Upper lobe of left lung (tissue), 6 donors: Measurements from ENCODE around the gene GNG7. TPM values are rescaled to one million over a fixed set of nuclear protein-coding genes. Genes with fewer than 3 reads are reported as not detected.
"Not testable (repeated sequence)": the region's sequence is repeated elsewhere in the genome, so short reads cannot be mapped to it uniquely, and the experiment has no call there.

Experiments used
- ATAC-seq, 2 donors: fragments of 200-7000 bp; cut with Tn5 transposase; one replicate each; pipeline ENCODE4 v1.9.1; 2022; ENCODE audit warnings: mild to moderate bottlenecking in 2 of 2, moderate library complexity in 2 of 2; ENCODE audit not compliant: low FRiP score in 2 of 2
- DNase-seq, 2 donors: peaks; one replicate each; pipeline ENCODE4 v3.0.0-alpha.2; 2019 to 2020
- H3K27ac ChIP-seq, 4 donors: fragments of 200-600 bp; sonication (generic); one replicate each; pipeline ENCODE4 v1.5.1; 2016 to 2019
- H3K27me3 ChIP-seq, 4 donors: fragments of 200-600 bp; sonication (generic); one replicate each; pipeline ENCODE4 v1.5.1; 2017 to 2019
- H3K36me3 ChIP-seq, 4 donors: fragments of 200-600 bp; sonication (generic); one replicate each; pipeline ENCODE4 v1.5.1; 2016 to 2019
- H3K4me1 ChIP-seq, 4 donors: fragments of 200-600 bp; sonication (generic); one replicate each; pipeline ENCODE4 v1.5.1; 2018 to 2019
- H3K4me3 ChIP-seq, 4 donors: fragments of 200-600 bp; sonication (generic); one replicate each; pipeline ENCODE4 v1.5.1; 2017 to 2019; ENCODE audit warnings: mild to moderate bottlenecking in 2 of 4, moderate library complexity in 1 of 4
- H3K9me3 ChIP-seq, 4 donors: fragments of 200-600 bp; sonication (generic); one replicate each; pipeline ENCODE4 v1.5.1; 2018 to 2019
- CTCF ChIP-seq, 6 experiments: fragments of 450-650 bp in 4 of 6; fragments of 200-600 bp in 2 of 6; sonication (generic) in 2 of 6; IDR thresholded peaks; one replicate each; pipeline ENCODE4 v1.5.1; 2016 to 2019; ENCODE audit warnings: antibody characterized with exemption in 6 of 6
- EP300 ChIP-seq, 4 donors: sonication (generic); formaldehyde crosslinking; IDR thresholded peaks; one replicate each; pipeline ENCODE4 v1.5.1; 2017; ENCODE audit warnings: antibody characterized with exemption in 4 of 4, control low read depth in 2 of 4
- POLR2A ChIP-seq, 4 donors: fragments of 450-650 bp; IDR thresholded peaks; one replicate each; pipeline ENCODE4 v1.5.1; 2016 to 2017; ENCODE audit warnings: antibody characterized with exemption in 4 of 4, mild to moderate bottlenecking in 2 of 4
- POLR2AphosphoS5 ChIP-seq, 2 donors: sonication (generic); formaldehyde crosslinking; IDR thresholded peaks; one replicate each; pipeline ENCODE4 v1.5.1; 2017; ENCODE audit warnings: antibody characterized with exemption in 2 of 2
- WGBS, 2 donors: methylation state at CpG; one replicate each; pipeline ENCODE4 v1.1.5; 2017 to 2018; 5-methylcytosine and 5-hydroxymethylcytosine counted together
- total RNA-seq, 6 donors: library from RNA; depleted of rRNA in 4 of 6; stranded (reverse); fragments of >200 nt in 4 of 6; gene quantifications; one replicate each; pipeline versions ENCODE4 v1.1.0 to v1.2.1, GENCODE V29; 2016 to 2021
- donor health status: DM: no; HTN: no; CAD: no; lungs with moderate emphysema.
- donor health status: DM: no; HTN: yes; CAD: no; lungs with severe emphysema.

The GNG7 gene
- total RNA-seq, 6 donors from 2014 or later, result 3.5 to 7.7 (median 7.1) TPM

GRCh38 chr19:2623798-2624197 lies 78.7 kb downstream of the GNG7 start:
- Histone ChIP-seq H3K27me3 (no peaks in the 10 kb centered on the region), H3K9me3 (no peaks in the 10 kb centered on the region), H3K4me3 (no peak overlapping the region), H3K36me3 (no peaks in the 10 kb centered on the region), H3K27ac (peak overlapping the region; percentile 72 to 99 (median 86)), H3K4me1 (peaks cover 32 to 80% (median 59%) of the 10 kb centered on the region in 4 donors)
- TF ChIP-seq POLR2A (IDR thresholded peaks at IDR 0.05) (no peak), CTCF (IDR thresholded peaks at IDR 0.05) (no peak), EP300 (IDR thresholded peaks at IDR 0.05) (no peak)
- DNase-seq (no peak), ATAC-seq (no peak)
- 91 to 95% methylated on average over 11 to 12 of the region's 12 CpGs for WGBS, 2 donors

GRCh38 chr19:2622371-2622961 lies 80.0 kb downstream of the GNG7 start:
- H3K9me3 ChIP-seq, DNase-seq, H3K4me3 ChIP-seq, H3K27me3 ChIP-seq, H3K36me3 ChIP-seq, ATAC-seq: not testable (repeated sequence)
- WGBS, 2 donors, result 91% methylated on average over 35 to 38 of the region's 40 CpGs
- peak overlapping the region in 3 of 4 donors; percentile 85 to 99 (median 92) for H3K27ac ChIP-seq
- H3K4me1 ChIP-seq, result peaks cover 36 to 89% (median 65%) of the 10 kb centered on the region in 4 donors

- ATAC-seq (no peak), DNase-seq (no peak)
- H3K36me3 ChIP-seq, result no peaks in the 10 kb centered on the region
- H3K4me3 ChIP-seq, result no peak overlapping the region
- H3K4me1 ChIP-seq, result peaks cover 18 to 75% (median 56%) of the 10 kb centered on the region in 4 donors
- 80 to 87% methylated on average over 6 of the region's 6 CpGs for WGBS, 2 donors
- H3K9me3 ChIP-seq, result no peaks in the 10 kb centered on the region
- TF ChIP-seq POLR2AphosphoS5 (IDR thresholded peaks at IDR 0.05) (no peak), POLR2A (IDR thresholded peaks at IDR 0.05) (no peak), EP300 (IDR thresholded peaks at IDR 0.05) (no peak), CTCF (IDR thresholded peaks at IDR 0.05) (no peak)
- H3K27ac ChIP-seq, result peak overlapping the region; percentile 60 to 99 (median 88)
- no peaks in the 10 kb centered on the region for H3K27me3 ChIP-seq
Measured at GRCh38 chr19:2619076-2619475, 83.4 kb downstream of the GNG7 start.

GRCh38 chr19:2618611-2619010 lies 83.9 kb downstream of the GNG7 start:
- DNase-seq, result peak in 1 of 2 donors; percentile 92
- Histone ChIP-seq H3K27me3 (no peaks in the 10 kb centered on the region), H3K36me3 (no peaks in the 10 kb centered on the region), H3K4me1 (peaks cover 21 to 75% (median 55%) of the 10 kb centered on the region in 4 donors), H3K4me3 (no peak overlapping the region), H3K9me3 (no peaks in the 10 kb centered on the region), H3K27ac (peak overlapping the region; percentile 60 to 99 (median 88))
- peak; percentile 71 to 78 for ATAC-seq
- TF ChIP-seq EP300 (IDR thresholded peaks at IDR 0.05), result peak in 1 of 4 donors; percentile 38
- peak in 1 of 4 donors; percentile 55 for TF ChIP-seq POLR2A (IDR thresholded peaks at IDR 0.05)
- no peak for TF ChIP-seq CTCF (IDR thresholded peaks at IDR 0.05)
- peak; percentile 65 to 72 for TF ChIP-seq POLR2AphosphoS5 (IDR thresholded peaks at IDR 0.05)
- 42 to 46% methylated on average over 10 of the region's 10 CpGs for WGBS, 2 donors

GRCh38 chr19:2617393-2618165 lies 84.9 kb downstream of the GNG7 start:
- Histone ChIP-seq H3K27ac (peak overlapping the region in 3 of 4 donors; percentile 59 to 99 (median 92)), H3K4me3 (no peak overlapping the region), H3K9me3 (no peaks in the 10 kb centered on the region), H3K27me3 (no peaks in the 10 kb centered on the region), H3K36me3 (no peaks in the 10 kb centered on the region), H3K4me1 (peaks cover 26 to 73% (median 56%) of the 10 kb centered on the region in 4 donors)
- ATAC-seq, result no peak
- TF ChIP-seq EP300 (IDR thresholded peaks at IDR 0.05), result no peak
- TF ChIP-seq POLR2AphosphoS5 (IDR thresholded peaks at IDR 0.05), result no peak
- TF ChIP-seq CTCF (IDR thresholded peaks at IDR 0.05), result no peak
- TF ChIP-seq POLR2A (IDR thresholded peaks at IDR 0.05), result no peak
- WGBS, 2 donors, result 87 to 89% methylated on average over 11 of the region's 11 CpGs
- no peak for DNase-seq
